GM12878 (cell line): ENCODE results near the gene SLC28A1. TPM values are rescaled to one million over a fixed set of nuclear protein-coding genes. Genes with fewer than 3 reads are reported as not detected.

Source experiments
- ATAC-seq: fragments of 200-7000 bp; cut with Tn5 transposase; 3 replicates; pipeline ENCODE4 v1.9.1; 2020; ENCODE audit warnings: mild to moderate bottlenecking, moderate library complexity
- BruUV-seq: library from RNA; stranded (reverse); fragments of 400-500 nt; replicated peaks from 2 replicates; lab custom pipeline; 2021; lab: Mats Ljungman, UMichigan
- CTCF ChIA-PET: fragments of 300-600 bp; sonication (Branson Sonifier 250); formaldehyde crosslinking; extraction: SDS; loops from one replicate; lab custom pipeline; 2021; ENCODE audit warnings: inconsistent platforms; lab: Yijun Ruan, JAX
- POLR2A ChIA-PET: fragments of 350-600 bp; formaldehyde crosslinking; extraction: SDS; loops from one replicate; lab custom pipeline; 2021; ENCODE audit warnings: inconsistent platforms; lab: Charles Lee
- RAD21 ChIA-PET: fragments of 300-600 bp; sonication (Branson Sonifier 250); formaldehyde crosslinking; loops from one replicate; lab custom pipeline; 2023; ENCODE audit warnings: antibody characterized with exemption; ENCODE audit not compliant: unreplicated experiment; lab: Charles Lee
- SMC1A ChIA-PET: fragments of 300-600 bp; sonication (Branson Sonifier 250); formaldehyde crosslinking; loops from one replicate; lab custom pipeline; 2023; ENCODE audit not compliant: unreplicated experiment, uncharacterized antibody; lab: Charles Lee
- DNase-seq: peaks from one replicate; pipeline ENCODE4 v3.0.0-alpha.2; 2011; ENCODE audit warnings: low read depth, low spot score
- FAIRE-seq: peaks from 3 replicates; lab custom pipeline; 2011; peaks lifted over from hg19 to GRCh38; lab: Jason Lieb, UNC
- H2AFZ ChIP-seq: 2 replicates; pipeline ENCODE4 v1.6.0; 2011; ENCODE audit warnings: low read depth, low read length, control low read depth; ENCODE audit not compliant: control insufficient read depth
- H3K27ac ChIP-seq: 2 replicates; pipeline ENCODE4 v1.5.1; 2011; ENCODE audit warnings: control low read depth; ENCODE audit not compliant: control insufficient read depth, insufficient read depth
- H3K27me3 ChIP-seq, 2 experiments: replicated peaks in 1 of 2; 2 replicates each; pipeline versions ENCODE4 v1.6.0 to v1.6.1; 2011; ENCODE audit warnings: low read length in 1 of 2; ENCODE audit not compliant: control insufficient read depth in 2 of 2, insufficient read depth in 2 of 2
- H3K36me3 ChIP-seq, 2 experiments: 2 replicates each; pipeline ENCODE4 v1.5.1; 2011; ENCODE audit warnings: low read length in 1 of 2; ENCODE audit not compliant: control insufficient read depth in 2 of 2, insufficient read depth in 2 of 2
- H3K4me1 ChIP-seq: 2 replicates; pipeline ENCODE4 v1.6.1; 2011; ENCODE audit warnings: mild to moderate bottlenecking, low read length, moderate library complexity, mixed read lengths; ENCODE audit not compliant: control insufficient read depth, insufficient read depth
- H3K4me2 ChIP-seq: 2 replicates; pipeline ENCODE4 v1.6.0; 2011; ENCODE audit warnings: control low read depth; ENCODE audit not compliant: control insufficient read depth, insufficient read depth
- H3K4me3 ChIP-seq: fragments of 200-600 bp; sonication (generic); 2 replicates; pipeline ENCODE4 v1.5.1; 2016
- H3K79me2 ChIP-seq: 2 replicates; pipeline ENCODE4 v1.6.0; 2011; ENCODE audit warnings: low read length; ENCODE audit not compliant: control insufficient read depth, insufficient read depth
- H3K9ac ChIP-seq: 2 replicates; pipeline ENCODE4 v1.8.0; 2011; ENCODE audit warnings: low read length, control low read depth, mixed read lengths; ENCODE audit not compliant: control insufficient read depth, insufficient read depth
- H3K9me3 ChIP-seq: replicated peaks from 3 replicates; pipeline ENCODE4 v1.5.1; 2011; ENCODE audit warnings: mild to moderate bottlenecking, low read length; ENCODE audit not compliant: control insufficient read depth, insufficient read depth
- H4K20me1 ChIP-seq: 2 replicates; pipeline ENCODE4 v1.6.0; 2011; ENCODE audit not compliant: control insufficient read depth, insufficient read depth
- BHLHE40 ChIP-seq, 2 experiments: fragments of 450-650 bp in 1 of 2; IDR thresholded peaks; 2 replicates each; pipeline ENCODE4 v1.6.1; 2011 to 2017; ENCODE audit warnings: low read depth in 2 of 2, borderline replicate concordance in 1 of 2, improper control_type of control experiment in 1 of 2, low read length in 1 of 2, mild to moderate bottlenecking in 1 of 2
- CBFB ChIP-seq: IDR thresholded peaks from 2 replicates; pipeline ENCODE4 v1.6.1; 2016; ENCODE audit warnings: antibody characterized with exemption, low read depth
- EED ChIP-seq: sonication (generic); IDR thresholded peaks from 2 replicates; pipeline ENCODE4 v1.6.1; 2016; ENCODE audit warnings: antibody characterized with exemption, low read depth
- ESRRA ChIP-seq: IDR thresholded peaks from 2 replicates; pipeline ENCODE4 v1.6.1; 2012; ENCODE audit warnings: mild to moderate bottlenecking, low read length, improper control_type of control experiment
- FOXM1 ChIP-seq: IDR thresholded peaks from 2 replicates; pipeline ENCODE4 v1.6.1; 2012; ENCODE audit warnings: low read depth, mild to moderate bottlenecking, inconsistent platforms, low read length, moderate library complexity
- HDAC2 ChIP-seq: fragments of 200-600 bp; sonication (generic); IDR thresholded peaks from 2 replicates; pipeline ENCODE4 v1.6.1; 2017
- HDAC6 ChIP-seq: fragments of 200-600 bp; sonication (generic); IDR thresholded peaks from one replicate; pipeline ENCODE4 v1.8.0; 2017; ENCODE audit warnings: antibody characterized with exemption; ENCODE audit not compliant: unreplicated experiment
- IRF4 ChIP-seq: IDR thresholded peaks from 2 replicates; pipeline ENCODE4 v1.6.1; 2011; ENCODE audit warnings: low read depth, low read length
- NBN ChIP-seq: fragments of 450-650 bp; IDR thresholded peaks from 2 replicates; pipeline ENCODE4 v1.6.1; 2016
- NRF1 ChIP-seq: conservative IDR thresholded peaks from 2 replicates; pipeline ENCODE4 v1.6.1; 2011; ENCODE audit warnings: mild to moderate bottlenecking, low read depth, low read length, improper control_type of control experiment
- SREBF1 ChIP-seq: IDR thresholded peaks from 2 replicates; pipeline ENCODE4 v1.6.1; 2012; ENCODE audit warnings: mild to moderate bottlenecking, low read length
- SREBF2 ChIP-seq: IDR thresholded peaks from 2 replicates; pipeline ENCODE4 v1.6.1; 2012; ENCODE audit warnings: mild to moderate bottlenecking, low read length
- SRF ChIP-seq, 2 experiments: IDR thresholded peaks; 2 replicates each; pipeline ENCODE4 v1.6.1; 2011; ENCODE audit warnings: low read depth in 2 of 2, low read length in 2 of 2, mild to moderate bottlenecking in 1 of 2, moderate library complexity in 1 of 2
- ZNF217 ChIP-seq: fragments of 450-650 bp; IDR thresholded peaks from 2 replicates; pipeline ENCODE4 v1.6.1; 2017; ENCODE audit warnings: antibody characterized with exemption, mild to moderate bottlenecking
- ZSCAN29 ChIP-seq: fragments of 450-650 bp; IDR thresholded peaks from 2 replicates; pipeline ENCODE4 v1.6.1; 2017; ENCODE audit warnings: mild to moderate bottlenecking, moderate library complexity
- ZZZ3 ChIP-seq: IDR thresholded peaks from 2 replicates; pipeline ENCODE4 v1.6.1; 2011; ENCODE audit warnings: low read depth; ENCODE audit not compliant: control insufficient read depth, insufficient read length
- WGBS: methylation state at CpG from one replicate; pipeline ENCODE4 v1.1.6; 2016; ENCODE audit warnings: low lambda C conversion rate; ENCODE audit not compliant: insufficient replicate concordance, insufficient coverage; ENCODE audit errors: missing lambda C conversion rate; 5-methylcytosine and 5-hydroxymethylcytosine counted together
- in situ Hi-C: fragments of 300-500 bp; cut with MboI; formaldehyde crosslinking; loops from 9 replicates; pipeline ENCODE4 v1.14.3; 2018; ENCODE audit warnings: mixed read lengths
- intact Hi-C: fragments of 100-400 bp; cut with micrococcal nuclease; formaldehyde crosslinking; loops from one replicate; pipeline ENCODE4 v1.14.2; 2022; ENCODE audit not compliant: unreplicated experiment
- polyA plus RNA-seq, 11 experiments: library from polyadenylated mRNA; depleted of rRNA in 4 of 11; unstranded in 6 of 11; stranded (reverse) in 5 of 11; fragments of >200 nt; fragmentation: Nextera tagmentation in 4 of 11; fragmentation: Illumina TruSeq in 1 of 11; extraction: Ambion mirVana in 4 of 11; extraction: Trizol in 1 of 11; gene quantifications; 1 replicate in 1 of 11; 2 replicates in 10 of 11; pipeline versions ENCODE4 v1.2.1 to v1.2.3, GENCODE V29; 2011 to 2016; ENCODE audit warnings: inconsistent platforms in 2 of 11, missing spikeins in 2 of 11, low read depth in 1 of 11
- total RNA-seq, 4 experiments: library from RNA; depleted of rRNA in 3 of 4; stranded (reverse); fragments of >200 nt in 3 of 4; fragmentation: Illumina TruSeq in 1 of 4; extraction: Trizol in 1 of 4; gene quantifications; 2 replicates each; pipeline versions ENCODE4 v1.2.1 to v1.2.3, GENCODE V29; 2013 to 2021
- TF ChIP-seq, protein P1 (sequence below): IDR thresholded peaks from 2 replicates; pipeline ENCODE4 v1.6.1; 2011; ENCODE audit warnings: borderline replicate concordance, low read depth, mild to moderate bottlenecking, moderate library complexity, mixed read lengths, low read length; ENCODE audit not compliant: insufficient read depth; ENCODE audit errors: extremely low read length
- TF ChIP-seq, protein P2 (sequence below): fragments of 450-650 bp; IDR thresholded peaks from 2 replicates; pipeline ENCODE4 v1.6.1; 2017; ENCODE audit warnings: borderline replicate concordance
- TF ChIP-seq, protein P3 (sequence below): IDR thresholded peaks from 2 replicates; pipeline ENCODE4 v1.6.1; 2012; ENCODE audit warnings: improper control_type of control experiment, low read depth, low read length; ENCODE audit not compliant: insufficient replicate concordance

Gene SLC28A1
- total and polyA plus RNA-seq, 10 of the 15 experiments (the other 5 are each of a cell fraction or from before 2014, with no cell fraction given), result not detected

DNA sequence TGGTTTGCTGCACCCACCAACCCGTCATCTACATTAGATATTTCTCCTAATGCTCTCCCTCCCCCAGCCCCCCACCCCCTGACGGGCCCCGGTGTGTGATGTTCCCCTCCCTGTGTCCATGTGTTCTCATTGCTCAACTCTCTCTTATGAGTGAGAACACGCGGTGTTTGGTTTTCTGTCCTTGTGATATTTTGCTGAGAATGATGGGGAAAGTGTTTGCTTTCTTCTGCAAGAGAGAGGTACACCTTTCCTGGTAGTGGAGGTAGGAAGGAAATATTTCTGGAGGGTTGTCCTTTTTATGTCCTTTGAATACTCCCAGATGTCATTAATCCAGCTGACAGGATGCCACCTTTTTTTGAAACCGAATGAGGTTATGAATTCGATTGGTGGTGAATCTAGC lies 10.5 kb upstream of the SLC28A1 start:
- ChIA-PET CTCF (interaction anchor here (1.7 kb wide), 1 partner anchor 9 kb away, joined by 5 read pairs; no protein-coding TSS in a partner anchor), SMC1A (no interaction called here), RAD21 (no interaction called here), POLR2A (no interaction called here)
- no peak overlapping the region for H3K4me3 ChIP-seq
- intact Hi-C loops (no loop called here), in situ Hi-C loops (no loop called here)
- H3K4me2 ChIP-seq, result no peak overlapping the region
- WGBS, result 48% methylated on average over 5 of the region's 7 CpGs
- ATAC-seq, result no peak
- no TSS peak for BruUV-seq
- H3K9ac ChIP-seq, result no peak overlapping the region
- no peak for FAIRE-seq
- no peak overlapping the region for H2AFZ ChIP-seq
- DNase-seq, result no peak
- no peaks in the 10 kb centered on the region for H3K4me1 ChIP-seq
- TF ChIP-seq, protein P1, sequence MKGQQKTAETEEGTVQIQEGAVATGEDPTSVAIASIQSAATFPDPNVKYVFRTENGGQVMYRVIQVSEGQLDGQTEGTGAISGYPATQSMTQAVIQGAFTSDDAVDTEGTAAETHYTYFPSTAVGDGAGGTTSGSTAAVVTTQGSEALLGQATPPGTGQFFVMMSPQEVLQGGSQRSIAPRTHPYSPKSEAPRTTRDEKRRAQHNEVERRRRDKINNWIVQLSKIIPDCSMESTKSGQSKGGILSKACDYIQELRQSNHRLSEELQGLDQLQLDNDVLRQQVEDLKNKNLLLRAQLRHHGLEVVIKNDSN, result no peak
- TF ChIP-seq NRF1 (no peak), HDAC6 (no peak), NBN (no peak), SREBF1 (no peak), ZNF217 (no peak), ESRRA (no peak), SRF (IDR thresholded peaks at IDR 0.05; ENCODE audit: low read depth in 2 of 2, low read length in 2 of 2) (no peak), FOXM1 (no peak), ZZZ3 (no peak), EED (no peak), HDAC2 (no peak), CBFB (no peak), BHLHE40 (IDR thresholded peaks at IDR 0.05; ENCODE audit: borderline replicate concordance in 1 of 2, low read depth in 2 of 2, low read length in 1 of 2) (no peak), IRF4 (no peak), ZSCAN29 (no peak), SREBF2 (no peak)
- TF ChIP-seq, protein P2, sequence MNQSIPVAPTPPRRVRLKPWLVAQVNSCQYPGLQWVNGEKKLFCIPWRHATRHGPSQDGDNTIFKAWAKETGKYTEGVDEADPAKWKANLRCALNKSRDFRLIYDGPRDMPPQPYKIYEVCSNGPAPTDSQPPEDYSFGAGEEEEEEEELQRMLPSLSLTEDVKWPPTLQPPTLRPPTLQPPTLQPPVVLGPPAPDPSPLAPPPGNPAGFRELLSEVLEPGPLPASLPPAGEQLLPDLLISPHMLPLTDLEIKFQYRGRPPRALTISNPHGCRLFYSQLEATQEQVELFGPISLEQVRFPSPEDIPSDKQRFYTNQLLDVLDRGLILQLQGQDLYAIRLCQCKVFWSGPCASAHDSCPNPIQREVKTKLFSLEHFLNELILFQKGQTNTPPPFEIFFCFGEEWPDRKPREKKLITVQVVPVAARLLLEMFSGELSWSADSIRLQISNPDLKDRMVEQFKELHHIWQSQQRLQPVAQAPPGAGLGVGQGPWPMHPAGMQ, result no peak
- TF ChIP-seq, protein P3, sequence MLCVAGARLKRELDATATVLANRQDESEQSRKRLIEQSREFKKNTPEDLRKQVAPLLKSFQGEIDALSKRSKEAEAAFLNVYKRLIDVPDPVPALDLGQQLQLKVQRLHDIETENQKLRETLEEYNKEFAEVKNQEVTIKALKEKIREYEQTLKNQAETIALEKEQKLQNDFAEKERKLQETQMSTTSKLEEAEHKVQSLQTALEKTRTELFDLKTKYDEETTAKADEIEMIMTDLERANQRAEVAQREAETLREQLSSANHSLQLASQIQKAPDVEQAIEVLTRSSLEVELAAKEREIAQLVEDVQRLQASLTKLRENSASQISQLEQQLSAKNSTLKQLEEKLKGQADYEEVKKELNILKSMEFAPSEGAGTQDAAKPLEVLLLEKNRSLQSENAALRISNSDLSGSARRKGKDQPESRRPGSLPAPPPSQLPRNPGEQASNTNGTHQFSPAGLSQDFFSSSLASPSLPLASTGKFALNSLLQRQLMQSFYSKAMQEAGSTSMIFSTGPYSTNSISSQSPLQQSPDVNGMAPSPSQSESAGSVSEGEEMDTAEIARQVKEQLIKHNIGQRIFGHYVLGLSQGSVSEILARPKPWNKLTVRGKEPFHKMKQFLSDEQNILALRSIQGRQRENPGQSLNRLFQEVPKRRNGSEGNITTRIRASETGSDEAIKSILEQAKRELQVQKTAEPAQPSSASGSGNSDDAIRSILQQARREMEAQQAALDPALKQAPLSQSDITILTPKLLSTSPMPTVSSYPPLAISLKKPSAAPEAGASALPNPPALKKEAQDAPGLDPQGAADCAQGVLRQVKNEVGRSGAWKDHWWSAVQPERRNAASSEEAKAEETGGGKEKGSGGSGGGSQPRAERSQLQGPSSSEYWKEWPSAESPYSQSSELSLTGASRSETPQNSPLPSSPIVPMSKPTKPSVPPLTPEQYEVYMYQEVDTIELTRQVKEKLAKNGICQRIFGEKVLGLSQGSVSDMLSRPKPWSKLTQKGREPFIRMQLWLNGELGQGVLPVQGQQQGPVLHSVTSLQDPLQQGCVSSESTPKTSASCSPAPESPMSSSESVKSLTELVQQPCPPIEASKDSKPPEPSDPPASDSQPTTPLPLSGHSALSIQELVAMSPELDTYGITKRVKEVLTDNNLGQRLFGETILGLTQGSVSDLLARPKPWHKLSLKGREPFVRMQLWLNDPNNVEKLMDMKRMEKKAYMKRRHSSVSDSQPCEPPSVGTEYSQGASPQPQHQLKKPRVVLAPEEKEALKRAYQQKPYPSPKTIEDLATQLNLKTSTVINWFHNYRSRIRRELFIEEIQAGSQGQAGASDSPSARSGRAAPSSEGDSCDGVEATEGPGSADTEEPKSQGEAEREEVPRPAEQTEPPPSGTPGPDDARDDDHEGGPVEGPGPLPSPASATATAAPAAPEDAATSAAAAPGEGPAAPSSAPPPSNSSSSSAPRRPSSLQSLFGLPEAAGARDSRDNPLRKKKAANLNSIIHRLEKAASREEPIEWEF, result no peak
- H3K36me3 ChIP-seq, result no peaks in the 10 kb centered on the region
- no peak overlapping the region for H3K27ac ChIP-seq
- no peaks in the 10 kb centered on the region; a peak in 1 of 4 replicates for H3K27me3 ChIP-seq
- H3K9me3 ChIP-seq, result no peaks in the 10 kb centered on the region
- H4K20me1 ChIP-seq, result no peaks in the 10 kb centered on the region
- H3K79me2 ChIP-seq, result no peaks in the 10 kb centered on the region
